ENCODE results near the gene SH3BP1. TPM values are rescaled to one million over a fixed set of nuclear protein-coding genes. Genes with fewer than 3 reads are reported as not detected.
"Not testable (repeated sequence)": the region's sequence is repeated elsewhere in the genome, so short reads cannot be mapped to it uniquely, and the experiment has no call there.

SH3BP1 gene
- polyA plus RNA-seq, 3 donors = 2.3 to 8.2 (median 6.6) TPM

DNA sequence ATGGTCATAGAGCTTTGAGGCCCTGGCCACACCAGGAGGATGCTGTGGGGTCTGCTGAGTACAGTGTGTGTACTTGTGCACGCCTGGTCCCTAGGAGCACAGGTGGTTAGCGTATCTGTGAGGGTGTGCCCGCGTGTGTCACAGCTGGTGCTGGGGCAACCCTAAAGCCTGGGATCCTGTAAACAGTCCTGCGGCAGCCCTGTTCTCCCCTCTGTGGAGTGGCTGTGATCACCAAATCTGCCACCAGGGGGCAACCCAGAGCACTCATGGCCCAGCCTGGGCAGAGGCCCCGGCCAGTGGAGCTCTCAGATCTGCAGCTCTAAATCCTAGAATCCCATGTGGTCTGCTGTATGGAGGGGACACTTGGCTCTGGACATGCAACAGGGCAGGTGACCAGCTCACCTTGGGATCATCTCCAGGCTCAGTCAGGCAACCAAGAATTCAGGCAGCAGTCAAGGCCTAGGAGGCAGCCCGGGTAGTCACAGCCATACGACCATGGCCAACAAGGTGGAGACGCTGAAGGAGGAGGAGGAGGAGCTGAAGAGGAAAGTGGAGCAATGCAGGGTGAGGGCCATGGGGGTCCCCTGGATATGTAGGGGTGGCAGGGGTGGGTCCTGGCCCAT, 3.9 kb downstream of the SH3BP1 start:
- H3K27ac ChIP-seq (ENCODE audit: low read depth, low read length) = no peak overlapping the region
- 30 to 33% (median 32%) methylated on average over 9 of the region's 9 CpGs for WGBS, 3 donors

DNA sequence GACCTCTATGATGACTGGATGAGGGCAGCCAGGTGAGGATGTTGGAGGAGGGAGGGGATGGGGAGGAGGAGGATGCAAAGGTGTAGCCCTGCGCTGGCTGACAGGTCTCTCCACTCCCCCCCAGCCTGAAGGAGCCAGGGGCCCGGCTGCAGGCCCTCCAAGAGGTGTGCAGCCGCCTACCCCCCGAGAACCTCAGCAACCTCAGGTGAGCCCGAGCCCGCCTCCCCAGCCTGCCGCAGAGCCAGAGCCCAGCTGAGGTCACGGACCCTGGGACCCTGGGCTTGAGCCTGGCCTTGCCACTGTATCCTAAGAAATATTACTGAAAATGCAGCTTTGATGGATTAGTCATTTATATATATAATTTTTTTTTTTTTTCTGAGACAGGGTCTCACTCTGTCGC, 7.8 kb downstream of the SH3BP1 start:
- no peak overlapping the region for H3K27ac ChIP-seq (ENCODE audit: low read depth, low read length)
- 93 to 99% (median 95%) methylated on average over 9 of the region's 9 CpGs for WGBS, 3 donors

DNA sequence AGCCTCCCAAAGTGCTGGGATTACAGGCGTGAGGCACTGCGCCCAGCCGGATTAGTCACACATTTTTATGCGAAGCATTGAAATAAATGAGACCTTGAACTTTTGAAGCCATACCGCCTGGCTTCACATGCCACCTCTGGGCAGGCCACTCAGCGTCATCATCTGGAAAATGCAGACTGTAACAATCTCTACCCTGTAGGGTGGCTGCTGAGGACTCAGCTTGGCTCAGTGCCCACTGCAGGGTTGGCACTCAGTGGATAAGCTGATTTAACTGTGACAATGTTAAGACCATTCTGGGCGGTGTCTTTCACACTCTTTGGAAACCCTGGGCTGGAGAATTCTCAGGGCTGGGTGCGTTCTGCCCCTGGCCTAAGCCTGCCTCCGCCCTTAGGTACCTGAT, 8.5 kb downstream of the SH3BP1 start:
- WGBS, 3 donors = 68 to 93% (median 83%) methylated on average over 9 of the region's 9 CpGs
- no peak overlapping the region for H3K27ac ChIP-seq (ENCODE audit: low read depth, low read length)

DNA sequence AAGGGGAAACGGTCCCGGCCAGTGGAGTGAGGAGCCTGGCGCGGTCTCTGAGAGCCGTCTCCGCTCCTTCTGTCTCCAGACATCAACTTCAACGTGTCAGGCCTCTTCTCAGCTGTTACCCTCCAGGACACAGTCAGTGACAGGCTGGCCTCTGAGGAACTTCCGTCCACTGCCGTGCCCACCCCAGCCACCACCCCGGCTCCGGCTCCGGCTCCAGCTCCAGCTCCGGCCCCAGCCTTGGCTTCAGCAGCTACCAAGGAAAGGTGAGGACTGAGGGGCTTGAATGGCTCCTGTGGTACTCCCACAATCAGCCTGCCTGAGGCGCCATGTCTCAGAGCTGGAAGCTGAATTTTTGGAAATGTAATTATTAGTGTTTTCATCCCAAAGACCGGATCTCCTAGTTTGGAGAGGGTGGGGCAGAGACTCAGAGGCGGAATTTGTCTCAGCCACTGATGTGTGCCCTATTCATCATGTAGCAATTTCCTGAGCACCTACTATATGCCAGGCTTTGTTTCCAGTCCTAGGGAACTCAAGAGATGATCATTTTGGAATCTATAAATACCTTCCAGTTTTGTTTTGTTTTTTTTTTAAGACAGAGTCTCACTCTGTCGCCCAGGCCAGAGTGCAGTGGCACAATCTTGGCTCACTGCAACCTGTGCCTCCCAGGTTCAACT, 11.1 kb downstream of the SH3BP1 start:
- H3K27ac ChIP-seq (ENCODE audit: low read depth, low read length) = no peak overlapping the region
- WGBS, 3 donors = 94 to 96% (median 96%) methylated on average over 17 of the region's 17 CpGs

DNA sequence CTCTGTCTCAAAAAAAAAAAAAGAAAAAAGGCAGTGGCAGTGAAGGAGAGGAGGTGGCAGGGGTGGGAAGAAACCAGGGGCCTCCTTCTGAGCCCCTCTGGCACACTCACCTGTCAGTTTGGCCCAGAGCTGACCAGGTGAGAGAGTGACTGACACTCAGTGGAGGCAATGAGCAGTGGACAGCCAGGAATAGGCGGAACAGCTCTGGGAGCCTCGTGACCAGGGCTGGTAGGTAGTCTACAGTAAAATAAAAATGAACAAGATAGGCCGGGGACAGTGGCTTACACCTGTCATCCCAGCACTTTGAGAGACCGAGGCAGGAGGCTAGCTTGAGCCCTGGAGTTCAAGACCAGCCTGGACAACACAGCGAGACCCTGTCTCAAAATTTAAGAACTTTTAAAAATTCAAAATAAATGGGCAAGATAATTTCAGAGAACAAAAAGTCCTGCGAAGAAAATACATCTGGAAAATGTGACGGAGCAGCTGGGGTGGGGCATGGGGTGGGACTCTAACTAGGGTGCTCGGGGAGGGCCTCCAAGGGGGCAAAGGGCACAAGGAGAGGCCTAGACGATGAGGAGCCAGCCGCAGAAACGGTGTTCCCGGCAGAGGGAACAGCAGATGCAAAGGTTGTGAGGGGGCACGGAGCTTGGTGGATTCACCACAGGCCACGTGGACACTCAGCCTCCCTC, 15.2 kb downstream of the SH3BP1 start:
- 70 to 86% (median 78%) methylated on average over 13 to 14 of the region's 14 CpGs for WGBS, 3 donors
- H3K27ac ChIP-seq (ENCODE audit: low read depth, low read length) = no peak overlapping the region

DNA sequence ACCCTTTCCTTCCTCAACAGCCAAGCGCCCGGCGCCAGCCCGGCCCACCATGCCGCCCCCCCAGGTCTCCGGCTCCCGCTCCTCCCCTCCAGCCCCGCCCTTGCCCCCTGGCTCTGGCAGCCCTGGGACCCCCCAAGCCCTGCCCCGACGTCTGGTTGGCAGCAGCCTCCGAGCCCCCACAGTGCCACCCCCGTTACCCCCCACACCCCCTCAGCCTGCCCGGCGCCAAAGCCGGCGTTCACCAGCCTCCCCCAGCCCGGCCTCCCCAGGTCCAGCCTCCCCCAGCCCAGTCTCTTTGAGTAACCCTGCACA, 15.7 kb downstream of the SH3BP1 start:
- 65 to 81% (median 67%) methylated on average over 10 to 17 of the region's 17 CpGs for WGBS, 3 donors
- no peak overlapping the region for H3K27ac ChIP-seq (ENCODE audit: low read depth, low read length)

DNA sequence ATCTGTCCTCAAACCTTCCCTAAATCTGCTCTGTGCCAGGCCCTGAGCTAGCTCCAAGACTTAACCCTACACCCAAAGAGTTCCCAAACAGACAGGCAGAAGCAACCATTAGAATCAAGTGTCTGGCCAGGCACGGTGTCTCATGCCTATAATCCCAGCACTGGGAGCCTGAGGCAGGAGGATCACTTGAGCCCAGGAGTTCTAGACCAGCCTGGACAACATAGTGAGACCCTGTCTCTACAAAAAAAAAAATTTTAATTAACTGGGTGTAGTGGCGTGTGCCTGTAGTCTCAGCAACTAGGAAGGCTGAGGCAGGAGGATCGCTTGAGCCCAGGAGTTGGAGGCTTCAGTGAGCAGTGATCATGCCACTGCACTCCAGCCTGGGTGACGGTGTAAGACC, 17.1 kb downstream of the SH3BP1 start:
- not testable (repeated sequence) for H3K27ac ChIP-seq (ENCODE audit: low read depth, low read length)
- 91 to 99% (median 97%) methylated on average over 4 of the region's 4 CpGs for WGBS, 3 donors

DNA sequence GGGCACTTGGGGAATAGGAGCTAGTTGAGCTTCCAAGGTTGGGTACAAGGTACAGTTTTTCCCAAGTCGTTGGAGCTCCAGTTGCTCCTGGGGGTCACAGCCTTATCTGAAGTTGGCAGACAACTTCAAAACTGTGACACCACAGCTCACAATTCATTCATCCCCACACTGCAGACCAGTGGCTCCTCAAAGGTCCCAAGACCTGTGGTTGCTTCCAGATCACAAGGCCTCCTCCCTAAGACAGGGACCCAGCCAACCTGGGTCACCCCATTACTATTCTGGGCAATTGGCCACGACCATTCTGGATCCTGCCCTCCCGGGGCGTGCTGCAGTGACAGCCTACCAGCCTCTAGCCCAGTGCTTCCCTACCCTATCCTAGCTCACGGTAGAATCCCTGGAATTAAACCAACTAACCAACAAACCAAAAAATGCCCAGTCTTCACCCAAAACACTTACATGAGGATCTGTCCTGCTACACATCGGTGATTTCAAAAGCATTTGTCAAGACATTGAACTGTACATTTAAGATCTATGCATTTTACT, 18.2 kb downstream of the SH3BP1 start:
- H3K27ac ChIP-seq (ENCODE audit: low read depth, low read length) = no peak overlapping the region
- WGBS, 3 donors = 8 to 11% (median 10%) methylated on average over 6 of the region's 6 CpGs

DNA sequence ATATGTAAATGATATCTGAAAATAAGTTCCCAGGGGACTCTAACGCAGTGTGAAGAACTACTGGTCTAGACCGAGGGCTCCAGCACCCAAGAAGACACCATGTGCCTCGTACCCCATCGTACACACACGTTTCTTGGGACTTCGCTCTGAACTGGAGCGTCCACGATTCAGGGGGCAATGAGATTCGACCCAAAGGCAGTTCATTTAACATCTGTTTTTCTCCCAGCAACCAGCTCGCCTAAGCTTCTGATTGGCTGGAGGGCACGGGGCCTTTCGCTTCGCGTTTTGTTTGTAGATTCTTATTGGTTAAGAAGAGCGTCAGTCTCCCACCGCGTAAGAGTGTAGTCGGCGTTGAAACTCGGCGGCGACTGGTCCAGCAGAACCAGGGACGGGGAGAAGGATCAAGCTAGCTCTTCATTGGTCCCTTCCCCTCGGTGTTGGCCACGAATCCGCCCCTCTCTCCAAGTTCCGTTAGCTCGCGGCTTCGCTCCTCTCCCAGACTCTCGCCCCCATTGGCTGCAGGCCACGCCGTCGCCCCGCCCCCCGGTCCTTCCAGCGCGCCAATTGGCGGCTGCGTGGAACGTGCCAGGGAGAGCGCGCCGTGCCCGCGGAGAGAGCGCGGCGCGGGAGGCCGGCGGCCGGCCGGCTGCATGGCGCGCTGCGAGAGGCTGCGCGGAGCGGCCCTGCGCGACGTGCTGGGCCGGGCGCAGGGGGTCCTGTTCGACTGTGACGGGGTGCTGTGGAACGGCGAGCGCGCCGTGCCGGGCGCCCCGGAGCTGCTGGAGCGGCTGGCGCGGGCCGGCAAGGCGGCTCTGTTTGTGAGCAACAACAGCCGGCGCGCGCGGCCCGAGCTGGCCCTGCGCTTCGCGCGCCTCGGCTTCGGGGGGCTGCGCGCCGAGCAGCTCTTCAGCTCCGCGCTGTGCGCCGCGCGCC, 18.9 kb downstream of the SH3BP1 start, which contains the start of gene PDXP:
PDXP (plus strand) TSS at position 591 of the 933 bp plus-strand sequence; CDS start at position 651, 60 bp downstream.
- H3K27ac ChIP-seq (ENCODE audit: low read depth, low read length) = no peak within 1 kb of the TSS
- 0% methylated on average over 73 to 101 of the region's 101 CpGs for whole genome bisulfite sequencing, 3 donors

DNA sequence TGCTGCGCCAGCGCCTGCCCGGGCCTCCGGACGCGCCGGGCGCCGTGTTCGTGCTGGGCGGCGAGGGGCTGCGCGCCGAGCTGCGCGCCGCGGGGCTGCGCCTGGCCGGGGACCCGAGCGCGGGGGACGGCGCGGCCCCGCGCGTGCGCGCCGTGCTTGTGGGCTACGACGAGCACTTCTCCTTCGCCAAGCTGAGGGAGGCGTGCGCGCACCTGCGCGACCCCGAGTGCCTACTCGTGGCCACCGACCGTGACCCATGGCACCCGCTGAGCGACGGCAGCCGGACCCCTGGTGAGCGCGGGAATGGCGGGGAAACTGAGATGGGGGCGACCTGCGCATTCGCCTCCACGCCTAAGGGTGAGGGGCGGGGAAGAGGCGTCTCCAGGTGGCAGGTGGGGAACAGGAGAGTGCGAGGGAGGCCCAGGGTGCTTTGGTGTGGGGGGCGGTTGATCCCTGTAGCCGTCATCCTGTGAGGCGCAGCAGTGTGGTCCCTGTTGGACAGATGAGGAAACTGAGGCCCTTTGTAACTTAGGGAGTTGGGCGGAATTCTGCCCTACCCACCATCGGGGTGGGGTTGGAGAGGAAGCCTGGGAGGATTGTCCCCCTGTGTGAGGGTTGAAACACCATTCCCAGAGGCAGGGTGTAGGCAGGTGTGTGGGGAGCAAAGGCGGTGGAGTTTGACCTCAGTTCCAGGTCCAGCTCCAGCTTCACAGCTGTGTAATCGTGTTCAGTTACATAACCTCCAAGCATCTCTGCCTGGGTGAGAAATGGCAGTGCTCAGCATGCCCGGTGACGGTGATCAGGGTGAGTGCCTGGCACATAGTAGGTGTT, 19.8 kb downstream of the SH3BP1 start:
- no peak overlapping the region for H3K27ac ChIP-seq (ENCODE audit: low read depth, low read length)
- 2 to 3% (median 3%) methylated on average over 58 to 68 of the region's 68 CpGs for WGBS, 3 donors

DNA sequence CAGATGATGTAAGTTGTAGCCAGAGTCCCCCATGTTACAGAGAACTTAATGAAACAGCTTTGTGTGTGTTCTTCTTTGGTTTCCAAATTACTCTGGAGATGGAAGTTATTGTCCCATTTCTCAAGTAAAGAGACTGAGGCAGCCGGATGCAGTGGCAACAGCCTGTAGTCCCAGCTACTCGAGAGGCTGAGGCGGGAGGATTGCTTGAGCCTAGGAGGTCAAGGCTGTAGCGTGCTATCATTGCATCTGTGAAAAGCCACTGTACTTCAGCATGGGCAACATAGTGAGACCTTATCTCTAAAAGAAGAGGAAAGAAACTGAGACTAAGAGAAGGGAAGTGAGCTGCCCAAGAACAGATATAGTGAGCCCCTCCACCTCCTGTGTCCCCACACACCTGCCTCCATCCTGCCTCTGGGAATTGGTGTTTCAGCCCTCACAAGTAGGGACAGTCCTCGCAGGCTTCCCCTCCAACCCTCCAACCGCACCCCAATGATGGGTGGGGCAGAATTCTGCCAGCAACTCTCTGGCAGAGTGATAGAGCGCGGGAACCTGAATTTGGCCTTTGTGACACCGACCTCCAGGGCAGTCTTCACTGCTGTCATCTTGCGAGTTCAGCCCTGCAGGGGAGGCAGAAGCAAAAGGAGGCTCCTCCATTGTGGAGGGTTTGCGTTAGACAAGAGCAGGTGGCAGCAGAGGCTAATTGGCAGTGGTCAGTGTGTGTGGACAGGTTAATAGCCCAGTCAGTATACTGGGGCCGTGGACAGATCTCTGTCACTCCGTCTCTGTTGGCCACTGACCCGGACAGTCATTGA, 20.6 kb downstream of the SH3BP1 start:
- no peak overlapping the region for H3K27ac ChIP-seq (ENCODE audit: low read depth, low read length)

DNA sequence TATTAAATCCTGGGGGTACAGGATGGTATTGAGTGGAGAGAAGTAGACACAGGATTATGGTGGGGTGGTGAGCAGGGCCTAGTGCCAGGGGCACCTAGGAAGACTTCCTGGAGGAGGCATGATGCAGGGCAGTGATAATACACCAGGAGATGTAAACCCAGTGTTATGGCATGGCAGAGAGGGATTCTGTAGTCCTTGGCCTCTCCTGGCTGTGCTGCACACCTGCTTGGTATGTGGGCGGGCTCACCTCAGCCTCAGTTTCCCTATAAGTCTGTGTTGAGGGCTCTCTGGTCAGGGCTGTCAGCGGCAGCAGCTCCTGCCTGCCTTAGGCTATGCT, 21.2 kb downstream of the SH3BP1 start:
- H3K27ac ChIP-seq (ENCODE audit: low read depth, low read length) = no peak overlapping the region

More for the DNA sequence above, 20.6 kb downstream of the SH3BP1 start:
- WGBS, 3 donors = 67 to 82% (median 75%) methylated on average over 14 of the region's 14 CpGs

DNA sequence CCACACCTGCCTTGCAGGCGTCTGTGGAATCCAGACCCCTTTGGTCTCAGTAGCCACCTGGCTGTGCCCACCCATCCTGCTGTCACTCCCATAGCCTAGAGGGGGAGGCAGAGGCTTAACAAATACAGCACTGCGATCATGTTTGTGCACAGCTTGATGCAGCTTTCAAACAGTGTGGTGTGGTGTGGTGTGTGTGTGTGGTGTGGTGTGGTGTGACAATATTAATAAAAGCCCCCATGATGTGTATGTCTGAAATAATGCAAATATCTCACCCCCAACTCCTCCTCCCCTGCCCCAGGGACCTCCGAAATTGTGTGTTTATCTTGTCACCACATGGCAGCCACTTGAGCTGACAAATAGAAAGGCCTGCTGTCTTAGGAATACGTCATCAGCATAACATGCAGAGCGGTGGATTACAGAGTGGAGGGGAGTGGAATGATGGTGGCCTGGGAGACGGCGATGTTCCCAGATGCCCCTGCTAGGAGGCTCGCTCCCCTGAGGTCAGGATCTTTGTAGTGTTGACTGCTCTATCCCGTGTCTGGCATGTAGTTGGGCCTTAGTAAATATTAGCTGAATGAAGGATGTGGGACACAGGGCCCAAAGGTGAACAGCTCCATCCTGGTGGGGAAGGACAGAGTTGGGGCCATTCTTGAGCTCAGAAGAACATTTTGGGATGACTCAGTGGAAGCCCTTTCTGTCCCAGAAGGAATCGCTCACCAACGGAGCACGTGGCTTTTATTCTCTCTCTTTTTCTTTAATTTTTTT, 21.9 kb downstream of the SH3BP1 start:
- WGBS, 3 donors = 45 to 57% (median 46%) methylated on average over 12 of the region's 12 CpGs
- H3K27ac ChIP-seq (ENCODE audit: low read depth, low read length) = no peak overlapping the region

More for the DNA sequence above, 21.2 kb downstream of the SH3BP1 start:
- WGBS, 3 donors = 71 to 87% (median 79%) methylated on average over 2 of the region's 2 CpGs

DNA sequence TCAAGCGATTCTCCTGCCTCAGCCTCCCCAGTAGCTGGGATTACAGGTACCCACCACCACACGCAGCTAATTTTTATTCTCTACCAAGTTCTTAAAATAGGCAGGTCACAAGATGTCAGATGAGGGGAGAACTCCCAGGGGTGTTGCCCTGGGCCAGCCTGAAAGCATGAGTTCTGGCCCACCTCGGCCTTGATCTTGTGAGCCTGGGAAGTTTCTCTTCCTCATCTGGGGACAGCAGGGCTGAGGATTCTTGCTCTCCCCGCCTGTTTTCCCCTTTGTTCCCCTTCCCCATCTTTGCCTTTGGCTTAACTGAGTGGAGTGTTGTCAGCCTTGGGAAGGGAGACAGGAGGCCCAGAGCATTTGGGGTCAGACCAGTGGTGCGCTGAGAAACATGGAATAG, 22.6 kb downstream of the SH3BP1 start:
- WGBS, 3 donors = 80 to 90% (median 83%) methylated on average over 5 of the region's 5 CpGs
- H3K27ac ChIP-seq (ENCODE audit: low read depth, low read length) = no peak overlapping the region

DNA sequence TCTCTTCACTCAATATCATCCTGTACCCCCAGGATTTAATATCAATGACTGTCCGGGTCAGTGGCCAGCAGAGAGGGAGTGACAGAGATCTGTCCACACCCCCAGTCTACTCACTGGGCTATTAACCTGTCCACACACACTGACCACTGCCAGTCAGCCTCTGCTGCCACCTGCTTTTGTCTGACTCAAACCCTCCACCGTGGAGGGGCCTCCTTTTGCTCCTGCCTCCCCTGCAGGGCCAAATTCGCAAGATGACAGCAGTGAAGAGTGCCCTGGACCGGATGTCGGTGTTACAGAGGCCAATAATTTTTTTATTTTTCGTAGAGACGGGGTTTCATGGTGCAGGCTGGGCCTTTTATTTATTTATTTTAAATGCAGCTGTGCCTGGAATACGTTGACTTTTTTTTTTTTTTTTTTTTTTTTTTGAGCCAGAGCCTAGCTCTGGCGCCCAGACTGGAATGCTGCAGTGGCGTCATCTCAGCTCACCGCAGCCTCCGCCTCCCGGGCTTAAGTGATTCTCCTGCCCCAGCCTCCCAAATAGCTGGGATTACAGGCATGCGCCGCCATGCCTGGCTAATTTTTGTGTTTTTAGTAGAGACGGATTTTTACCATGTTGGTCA, 24.2 kb downstream of the SH3BP1 start:
- no peak overlapping the region for H3K27ac ChIP-seq (ENCODE audit: low read depth, low read length)
- 78 to 85% (median 83%) methylated on average over 16 of the region's 16 CpGs for WGBS, 3 donors
